NCI-H345 treated with DMSO at 0.1 percent for 48 hours (cell line): ENCODE measurements around the gene IHH.
A peak's percentile ranks its signal among the peaks of the same experiment; 100 is the strongest.

Experiments used
- DNase-seq: peaks from one replicate; lab custom pipeline; 2025; ENCODE audit not compliant: unreplicated experiment; lab: John Stamatoyannopoulos, UW

The IHH gene

GRCh38 chr2:219060821-219061791 is at the start of gene IHH:
IHH (minus strand) TSS chr2:219060921; CDS start chr2:219060467, 454 bp downstream.
- no peak for DNase-seq

GRCh38 chr2:219109471-219109870 is 48.8 kb upstream of the IHH start:
- no peak for DNase-seq

- DNase-seq: no peak
These were observed 47.0 kb upstream of the IHH start for GRCh38 chr2:219107758-219108157.

- DNase-seq: no peak
These were observed 45.5 kb upstream of the IHH start for GRCh38 chr2:219106251-219106650.

GRCh38 chr2:219104107-219105035 is 43.6 kb upstream of the IHH start:
- DNase-seq: peak; percentile 29

- no peak for DNase-seq
These were observed 38.6 kb upstream of the IHH start for GRCh38 chr2:219099329-219099728.

GRCh38 chr2:219095406-219095935 is 34.8 kb upstream of the IHH start:
- DNase-seq: no peak

GRCh38 chr2:219094171-219094570 is 33.5 kb upstream of the IHH start:
- no peak for DNase-seq

GRCh38 chr2:219090436-219091299 is 29.9 kb upstream of the IHH start:
- no peak for DNase-seq

GRCh38 chr2:219089330-219089729 is 28.6 kb upstream of the IHH start:
- no peak for DNase-seq

- no peak for DNase-seq
These were observed 27.1 kb upstream of the IHH start for GRCh38 chr2:219087848-219088247.

GRCh38 chr2:219087361-219087760 is 26.6 kb upstream of the IHH start:
- no peak for DNase-seq

GRCh38 chr2:219086196-219086595 is 25.5 kb upstream of the IHH start:
- no peak for DNase-seq

GRCh38 chr2:219084791-219085190 is 24.1 kb upstream of the IHH start:
- no peak for DNase-seq

- no peak for DNase-seq
These were observed 21.7 kb upstream of the IHH start for GRCh38 chr2:219082332-219082958.

- DNase-seq: no peak
These were observed 21.1 kb upstream of the IHH start for GRCh38 chr2:219081701-219082331.

GRCh38 chr2:219081096-219081495 is 20.4 kb upstream of the IHH start:
- DNase-seq: no peak

GRCh38 chr2:219079417-219079816 is 18.7 kb upstream of the IHH start:
- DNase-seq: no peak

GRCh38 chr2:219078951-219079350 is 18.2 kb upstream of the IHH start:
- DNase-seq: no peak

GRCh38 chr2:219078126-219078525 is 17.4 kb upstream of the IHH start:
- no peak for DNase-seq
